Keratinocyte (primary cell): ENCODE results near the gene IFI27L2. TPM values are rescaled to one million over a fixed set of nuclear protein-coding genes. Genes with fewer than 3 reads are reported as not detected.

Experiments
- DNase-seq: peaks from one replicate; pipeline ENCODE4 v3.0.0-alpha.2; 2011; ENCODE audit warnings: low read depth, missing footprints, low spot score
- FAIRE-seq: peaks from 2 replicates; lab custom pipeline; 2011; peaks lifted over from hg19 to GRCh38; lab: Jason Lieb, UNC
- H2AFZ ChIP-seq: 2 replicates; pipeline ENCODE4 v1.6.0; 2012; ENCODE audit warnings: low read length, control low read depth, inconsistent platforms; ENCODE audit not compliant: control insufficient read depth
- H3K27ac ChIP-seq: 2 replicates; pipeline ENCODE4 v1.5.1; 2011; ENCODE audit warnings: low read length; ENCODE audit not compliant: control insufficient read depth, insufficient read depth
- H3K27me3 ChIP-seq: 3 replicates; pipeline ENCODE4 v1.6.0; 2011; ENCODE audit warnings: low read length; ENCODE audit not compliant: control insufficient read depth, insufficient read depth; ENCODE audit errors: extremely low read depth
- H3K36me3 ChIP-seq, 2 experiments: 2 replicates in 1 of 2; 3 replicates in 1 of 2; pipeline ENCODE4 v1.5.1; 2011; ENCODE audit warnings: low read length in 2 of 2, mild to moderate bottlenecking in 1 of 2; ENCODE audit not compliant: control insufficient read depth in 2 of 2, insufficient read depth in 2 of 2; ENCODE audit errors: extremely low read depth in 1 of 2
- H3K4me1 ChIP-seq: 3 replicates; pipeline ENCODE4 v1.5.1; 2011; ENCODE audit warnings: low read length; ENCODE audit not compliant: control insufficient read depth, insufficient read depth; ENCODE audit errors: extremely low read depth
- H3K4me2 ChIP-seq: 3 replicates; pipeline ENCODE4 v1.6.0; 2011; ENCODE audit warnings: low read depth, low read length; ENCODE audit not compliant: control insufficient read depth, insufficient read depth; ENCODE audit errors: extremely low read depth
- H3K4me3 ChIP-seq, 3 experiments: fragments of 200-600 bp in 1 of 3; sonication (generic) in 1 of 3; 2 replicates in 2 of 3; 3 replicates in 1 of 3; pipeline ENCODE4 v1.5.1; 2011 to 2016; ENCODE audit warnings: low read length in 3 of 3, mild to moderate bottlenecking in 3 of 3, control low read depth in 2 of 3, inconsistent platforms in 1 of 3, low read depth in 1 of 3, mixed read lengths in 1 of 3, mixed run types in 1 of 3, moderate library complexity in 1 of 3; ENCODE audit not compliant: control insufficient read depth in 2 of 3, insufficient read depth in 2 of 3; ENCODE audit errors: extremely low read depth in 1 of 3
- H3K79me2 ChIP-seq: 2 replicates; pipeline ENCODE4 v1.6.0; 2012; ENCODE audit warnings: low read length; ENCODE audit not compliant: control insufficient read depth, insufficient read depth
- H3K9ac ChIP-seq: 3 replicates; pipeline ENCODE4 v1.6.0; 2011; ENCODE audit warnings: low read length; ENCODE audit not compliant: control insufficient read depth, insufficient read depth; ENCODE audit errors: extremely low read depth
- H3K9me1 ChIP-seq: 3 replicates; pipeline ENCODE4 v1.6.0; 2011; ENCODE audit warnings: low read length; ENCODE audit not compliant: control insufficient read depth, insufficient read depth; ENCODE audit errors: extremely low read depth
- H3K9me3 ChIP-seq: 2 replicates; pipeline ENCODE4 v1.5.1; 2012; ENCODE audit warnings: low read depth, low read length; ENCODE audit not compliant: control insufficient read depth
- H4K20me1 ChIP-seq: 3 replicates; pipeline ENCODE4 v1.6.0; 2011; ENCODE audit warnings: low read length; ENCODE audit not compliant: control insufficient read depth, insufficient read depth; ENCODE audit errors: extremely low read depth
- EZH2 ChIP-seq: IDR thresholded peaks from one replicate; pipeline ENCODE4 v1.6.1; 2012; ENCODE audit warnings: inconsistent platforms, mild to moderate bottlenecking, low read length, moderate library complexity
- dilution Hi-C: fragments of 300-500 bp; cut with MboI; formaldehyde crosslinking; loops from one replicate; pipeline ENCODE4 v1.7.0; 2020; ENCODE audit warnings: low sequenced_read_pairs; ENCODE audit not compliant: extremely low pct_ligation_motif_present
- polyA plus RNA-seq, 5 experiments: library from polyadenylated mRNA; depleted of rRNA in 3 of 5; stranded (reverse) in 3 of 5; stranded (forward) in 1 of 5; unstranded in 1 of 5; fragments of >200 nt; gene quantifications; 1 replicate in 1 of 5; 2 replicates in 3 of 5; 3 replicates in 1 of 5; pipeline versions ENCODE4 v1.2.1 to v1.2.3, GENCODE V29; 2011 to 2012; ENCODE audit warnings: missing spikeins in 2 of 5, low read depth in 1 of 5, low replicate concordance in 1 of 5
- TF ChIP-seq, protein P1 (sequence below), 3 experiments: IDR thresholded peaks in 1 of 3; conservative IDR thresholded peaks in 1 of 3; optimal IDR thresholded peaks in 1 of 3; 2 replicates in 2 of 3; 3 replicates in 1 of 3; pipeline versions ENCODE3 to v1.5.1; 2011; ENCODE audit warnings: low read length in 3 of 3, mild to moderate bottlenecking in 3 of 3, moderate library complexity in 2 of 3, control low read depth in 1 of 3, inconsistent platforms in 1 of 3; ENCODE audit not compliant: insufficient read depth in 2 of 3; ENCODE audit errors: extremely low read depth in 1 of 3

Gene IFI27L2
- polyA plus RNA-seq, 1 donor (not counting 4 experiments of a cell fraction or from before 2014, with no cell fraction given): 67.5 TPM

DNA sequence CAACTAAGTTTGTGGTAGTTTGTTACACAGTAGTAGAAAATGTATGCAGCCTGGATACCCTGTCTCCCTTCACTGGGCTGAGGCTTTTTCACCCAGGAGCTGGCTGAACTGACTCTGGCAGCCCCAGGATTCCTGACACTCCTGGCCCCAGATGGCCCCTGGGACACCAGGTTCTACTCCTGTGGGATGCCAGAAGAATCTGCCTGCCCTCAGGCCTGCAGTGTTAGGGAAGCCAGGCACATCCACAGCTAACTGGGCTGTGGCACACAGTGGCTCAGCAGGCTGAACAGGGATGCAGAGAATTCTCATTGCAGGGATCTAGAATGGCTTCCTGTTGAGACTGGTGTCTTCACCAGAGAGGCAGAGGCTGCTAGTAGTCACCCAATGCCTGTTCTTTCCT is 10.3 kb downstream of the IFI27L2 start:
- Histone ChIP-seq H3K4me3 (no peak overlapping the region), H3K79me2 (no peaks in the 10 kb centered on the region), H3K27ac (no peak overlapping the region), H3K4me2 (no peak overlapping the region), H3K4me1 (no peaks in the 10 kb centered on the region), H3K9me3 (no peaks in the 10 kb centered on the region), H4K20me1 (no peaks in the 10 kb centered on the region), H3K9ac (no peak overlapping the region), H2AFZ (no peak overlapping the region), H3K9me1 (no peaks in the 10 kb centered on the region), H3K27me3 (peaks cover 8% of the 10 kb centered on the region), H3K36me3 (no peaks in the 10 kb centered on the region)
- no peak for TF ChIP-seq EZH2
- TF ChIP-seq, protein P1, sequence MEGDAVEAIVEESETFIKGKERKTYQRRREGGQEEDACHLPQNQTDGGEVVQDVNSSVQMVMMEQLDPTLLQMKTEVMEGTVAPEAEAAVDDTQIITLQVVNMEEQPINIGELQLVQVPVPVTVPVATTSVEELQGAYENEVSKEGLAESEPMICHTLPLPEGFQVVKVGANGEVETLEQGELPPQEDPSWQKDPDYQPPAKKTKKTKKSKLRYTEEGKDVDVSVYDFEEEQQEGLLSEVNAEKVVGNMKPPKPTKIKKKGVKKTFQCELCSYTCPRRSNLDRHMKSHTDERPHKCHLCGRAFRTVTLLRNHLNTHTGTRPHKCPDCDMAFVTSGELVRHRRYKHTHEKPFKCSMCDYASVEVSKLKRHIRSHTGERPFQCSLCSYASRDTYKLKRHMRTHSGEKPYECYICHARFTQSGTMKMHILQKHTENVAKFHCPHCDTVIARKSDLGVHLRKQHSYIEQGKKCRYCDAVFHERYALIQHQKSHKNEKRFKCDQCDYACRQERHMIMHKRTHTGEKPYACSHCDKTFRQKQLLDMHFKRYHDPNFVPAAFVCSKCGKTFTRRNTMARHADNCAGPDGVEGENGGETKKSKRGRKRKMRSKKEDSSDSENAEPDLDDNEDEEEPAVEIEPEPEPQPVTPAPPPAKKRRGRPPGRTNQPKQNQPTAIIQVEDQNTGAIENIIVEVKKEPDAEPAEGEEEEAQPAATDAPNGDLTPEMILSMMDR (optimal IDR thresholded peaks at IDR 0.05 in 1 of 3, IDR thresholded peaks at IDR 0.05 in 1 of 3, conservative IDR thresholded peaks at IDR 0.05 in 1 of 3; ENCODE audit: extremely low read depth in 1 of 3, insufficient read depth in 2 of 3, low read length in 3 of 3): no peak
- FAIRE-seq: no peak
- no peak for DNase-seq
- dilution Hi-C loops: no loop called here

GRCh38 chr14:94117856-94118255 is 11.5 kb downstream of the IFI27L2 start:
- Histone ChIP-seq H3K79me2 (no peaks in the 10 kb centered on the region), H3K27me3 (peaks cover 8% of the 10 kb centered on the region), H3K36me3 (no peaks in the 10 kb centered on the region), H3K4me2 (no peak overlapping the region), H3K4me1 (peaks cover 7% of the 10 kb centered on the region), H4K20me1 (no peaks in the 10 kb centered on the region), H3K9me1 (no peaks in the 10 kb centered on the region), H3K9me3 (no peaks in the 10 kb centered on the region), H3K9ac (no peak overlapping the region), H3K4me3 (no peak overlapping the region), H3K27ac (no peak overlapping the region), H2AFZ (no peak overlapping the region)
- FAIRE-seq (no peak), DNase-seq (no peak)
- dilution Hi-C loops: no loop called here
- TF ChIP-seq, protein P1 (optimal IDR thresholded peaks at IDR 0.05 in 1 of 3, IDR thresholded peaks at IDR 0.05 in 1 of 3, conservative IDR thresholded peaks at IDR 0.05 in 1 of 3; ENCODE audit: extremely low read depth in 1 of 3, insufficient read depth in 2 of 3, low read length in 3 of 3): no peak
- no peak for TF ChIP-seq EZH2
